Ectodermal cell (in vitro differentiated cells): ENCODE results near the gene KLHL40.

Source experiments
- H3K27ac ChIP-seq: 2 replicates; pipeline ENCODE4 v1.7.0; 2013; ENCODE audit warnings: mild to moderate bottlenecking, low read depth, low read length; ENCODE audit not compliant: insufficient read depth, poor library complexity, severe bottlenecking
- H3K27me3 ChIP-seq: 2 replicates; pipeline ENCODE4 v1.7.0; 2013; ENCODE audit warnings: mild to moderate bottlenecking, low read length; ENCODE audit not compliant: insufficient read depth, control insufficient read depth, poor library complexity, severe bottlenecking
- H3K36me3 ChIP-seq: one replicate; pipeline ENCODE4 v1.7.0; 2013; ENCODE audit warnings: low read length; ENCODE audit not compliant: control insufficient read depth, insufficient read depth
- H3K4me1 ChIP-seq: one replicate; pipeline ENCODE4 v1.7.0; 2013; ENCODE audit warnings: low read length; ENCODE audit not compliant: control insufficient read depth, insufficient read depth
- H3K4me3 ChIP-seq: 2 replicates; pipeline ENCODE4 v1.7.0; 2013; ENCODE audit warnings: low read depth, low read length, control low read depth; ENCODE audit not compliant: insufficient read depth
- H3K9me3 ChIP-seq: 2 replicates; pipeline ENCODE4 v1.7.0; 2013; ENCODE audit warnings: mild to moderate bottlenecking, low read length, moderate library complexity; ENCODE audit not compliant: control insufficient read depth
- WGBS, 2 experiments: methylation state at CpG; one replicate each; pipeline ENCODE4 v1.1.7; 2013; ENCODE audit warnings: missing lambda C conversion rate in 2 of 2; 5-methylcytosine and 5-hydroxymethylcytosine counted together

The KLHL40 gene

DNA sequence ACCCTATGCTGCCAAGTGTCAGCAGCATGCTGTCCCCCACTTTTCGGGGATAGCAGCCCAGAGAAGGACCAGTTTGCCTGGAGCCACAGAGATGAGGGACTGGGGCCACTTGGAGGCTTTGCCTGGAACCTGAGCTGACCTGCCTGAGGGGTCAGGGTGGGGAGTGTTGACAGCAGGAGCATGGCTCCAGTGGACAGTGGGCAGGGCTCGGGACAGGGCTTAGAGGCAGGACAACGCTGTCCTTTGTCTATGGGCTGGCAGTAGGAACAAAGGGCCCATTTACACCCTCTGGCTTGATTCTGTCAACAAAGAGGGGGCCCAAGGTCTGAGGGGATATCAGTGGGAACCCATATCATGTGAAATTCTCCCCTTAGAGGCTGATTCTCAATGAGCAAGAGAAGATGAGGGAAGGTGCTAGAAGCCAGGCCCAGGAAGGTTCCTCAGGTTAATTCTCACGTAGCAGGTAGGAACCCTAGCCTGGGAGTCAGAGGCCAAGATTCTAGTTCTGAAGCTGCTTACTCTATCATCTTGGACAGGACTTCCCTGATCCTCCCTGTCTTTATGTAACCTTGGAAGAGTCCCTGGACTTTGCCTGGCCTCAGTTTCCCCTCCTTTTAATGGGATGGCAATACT is 47.0 kb downstream of the KLHL40 start:
- 46 to 49% methylated on average over 4 of the region's 4 CpGs for WGBS, 2 experiments

DNA sequence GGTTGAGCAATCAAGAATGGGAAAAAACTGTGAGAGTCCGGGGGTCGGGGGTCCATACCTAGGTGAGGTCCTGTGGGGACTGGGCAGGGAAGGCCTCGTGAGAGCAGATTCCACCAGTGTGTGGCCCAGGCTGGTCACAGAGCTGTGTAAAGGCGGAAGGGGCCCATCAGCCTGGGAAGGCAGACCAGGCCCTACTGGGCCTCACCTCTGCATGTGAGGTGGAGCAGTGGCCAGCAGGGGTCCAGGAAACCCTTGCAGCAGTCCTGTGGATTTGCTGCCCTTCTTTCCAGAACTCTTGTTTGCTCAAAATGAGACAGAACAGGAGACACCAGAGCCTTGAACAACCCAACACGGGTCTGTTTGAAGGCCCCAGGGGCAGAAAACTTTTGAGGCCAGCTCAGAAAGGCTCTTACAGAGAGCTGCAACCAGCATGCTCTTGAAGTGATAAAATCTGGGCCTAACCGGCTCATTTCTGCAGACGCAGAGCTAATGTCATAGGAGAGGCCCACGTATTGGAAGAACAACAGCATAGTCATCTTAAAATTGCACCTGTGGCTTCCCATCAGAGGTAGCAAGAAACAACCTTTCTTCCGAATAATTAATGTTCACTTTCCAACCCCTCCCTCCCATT is 47.6 kb downstream of the KLHL40 start:
- 74 to 76% methylated on average over 9 of the region's 9 CpGs for WGBS, 2 experiments

More for the DNA sequence above, 47.0 kb downstream of the KLHL40 start:
- Histone ChIP-seq H3K27ac (no peak overlapping the region), H3K9me3 (no peaks in the 10 kb centered on the region), H3K4me1 (peaks cover 3% of the 10 kb centered on the region), H3K4me3 (no peak overlapping the region), H3K27me3 (no peaks in the 10 kb centered on the region), H3K36me3 (no peaks in the 10 kb centered on the region)

DNA sequence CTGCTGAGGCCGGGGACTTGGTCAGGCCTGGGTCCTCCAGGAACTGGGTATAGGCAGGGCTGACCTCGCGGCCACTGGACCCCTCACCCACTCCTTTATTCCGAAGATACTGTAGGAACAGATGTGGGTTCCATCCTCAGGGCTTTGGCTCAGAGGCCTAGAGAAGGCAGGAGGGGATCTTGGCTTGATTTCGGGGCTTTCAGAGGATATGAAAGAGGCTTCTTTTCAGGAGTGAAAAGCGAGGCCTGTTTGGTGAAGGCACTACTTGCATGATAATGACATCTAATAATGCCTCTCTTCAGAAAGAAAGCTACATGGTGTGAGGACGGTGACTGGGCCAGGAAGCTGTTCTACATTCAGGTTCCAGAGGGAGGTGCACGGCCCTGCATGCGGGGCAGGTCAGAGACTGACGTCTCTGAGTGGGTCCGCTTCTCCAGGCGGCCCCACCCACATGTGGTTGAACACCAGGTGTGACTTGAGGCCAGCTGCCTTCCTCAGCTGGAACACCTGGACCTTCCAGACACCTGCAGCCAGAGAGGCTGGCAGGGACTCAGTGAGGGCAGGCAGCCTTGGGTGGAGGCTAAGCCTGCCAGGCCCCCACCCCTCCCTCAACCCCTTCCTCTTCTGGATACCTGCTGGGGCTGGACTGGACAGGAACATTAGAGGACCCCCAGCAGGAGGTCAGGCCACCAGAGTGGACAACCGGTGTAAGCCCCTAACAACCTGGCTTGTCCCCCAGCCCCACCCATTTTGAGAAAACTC is 48.3 kb downstream of the KLHL40 start:
- H3K4me1 ChIP-seq: peaks cover 3% of the 10 kb centered on the region
- WGBS, 2 experiments: 45 to 47% methylated on average over 13 of the region's 13 CpGs
- no peaks in the 10 kb centered on the region for H3K36me3 ChIP-seq
- no peaks in the 10 kb centered on the region for H3K27me3 ChIP-seq
- no peak overlapping the region for H3K4me3 ChIP-seq
- H3K9me3 ChIP-seq: no peaks in the 10 kb centered on the region
- no peak overlapping the region for H3K27ac ChIP-seq

More for the DNA sequence above, 47.6 kb downstream of the KLHL40 start:
- no peaks in the 10 kb centered on the region for H3K36me3 ChIP-seq
- no peaks in the 10 kb centered on the region for H3K9me3 ChIP-seq
- H3K4me1 ChIP-seq: peaks cover 3% of the 10 kb centered on the region
- no peaks in the 10 kb centered on the region for H3K27me3 ChIP-seq
- no peak overlapping the region for H3K4me3 ChIP-seq
- H3K27ac ChIP-seq: no peak overlapping the region

DNA sequence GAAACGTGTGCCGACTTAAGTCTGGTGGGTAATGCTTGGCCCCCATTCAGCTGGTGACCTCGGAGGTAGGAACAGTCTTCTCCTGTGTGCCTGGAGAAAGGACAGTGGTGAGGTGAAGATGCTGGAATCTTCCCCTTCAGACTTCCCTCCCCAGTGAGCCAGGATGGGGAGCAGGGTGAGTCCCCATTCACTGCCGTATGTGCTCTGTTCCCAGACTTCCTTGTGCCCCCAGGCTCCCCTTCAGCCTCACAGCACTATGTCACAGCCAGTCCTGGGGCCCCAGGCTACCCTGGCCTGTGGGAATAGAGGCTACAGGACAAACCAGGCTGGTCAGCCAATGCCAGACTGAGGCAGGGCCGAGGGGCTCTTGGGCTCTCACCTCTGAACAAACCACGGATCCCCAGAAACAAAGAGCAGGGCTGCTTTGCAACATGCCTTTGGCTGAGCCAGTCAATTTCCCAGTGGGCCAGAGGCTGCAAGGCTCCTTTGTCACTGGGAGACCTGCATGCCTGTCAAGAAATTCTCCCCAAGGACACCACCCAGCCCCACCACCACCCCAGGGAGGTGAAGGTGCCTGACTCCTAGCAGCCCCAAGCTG is 49.0 kb downstream of the KLHL40 start:
- WGBS, 2 experiments: 81 to 84% methylated on average over 6 of the region's 6 CpGs
- no peaks in the 10 kb centered on the region for H3K27me3 ChIP-seq
- H3K4me3 ChIP-seq: no peak overlapping the region
- no peaks in the 10 kb centered on the region for H3K36me3 ChIP-seq
- peaks cover 3% of the 10 kb centered on the region for H3K4me1 ChIP-seq
- no peaks in the 10 kb centered on the region for H3K9me3 ChIP-seq
- H3K27ac ChIP-seq: no peak overlapping the region

DNA sequence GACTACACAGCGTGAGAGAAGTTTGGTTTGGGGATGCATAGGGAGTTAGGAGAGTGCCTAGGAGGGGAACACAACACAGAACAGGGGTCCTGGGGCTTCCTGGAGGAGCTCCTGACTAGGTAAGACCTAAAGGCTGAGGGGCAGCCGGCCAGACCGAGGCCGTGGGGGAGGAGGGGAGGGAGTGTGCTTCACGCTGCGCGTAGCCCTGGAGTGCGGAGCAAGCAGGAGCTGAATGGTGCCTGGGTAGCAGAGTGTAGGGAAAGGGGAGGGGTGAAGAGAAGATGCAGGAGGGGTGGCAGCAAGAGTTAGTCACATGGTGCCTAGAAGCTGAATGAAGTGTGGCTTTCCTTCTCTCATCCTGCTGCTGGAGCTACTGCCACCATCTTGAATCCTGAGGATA is 49.7 kb downstream of the KLHL40 start:
- H3K27me3 ChIP-seq: no peaks in the 10 kb centered on the region
- 59 to 64% methylated on average over 8 of the region's 8 CpGs for WGBS, 2 experiments

DNA sequence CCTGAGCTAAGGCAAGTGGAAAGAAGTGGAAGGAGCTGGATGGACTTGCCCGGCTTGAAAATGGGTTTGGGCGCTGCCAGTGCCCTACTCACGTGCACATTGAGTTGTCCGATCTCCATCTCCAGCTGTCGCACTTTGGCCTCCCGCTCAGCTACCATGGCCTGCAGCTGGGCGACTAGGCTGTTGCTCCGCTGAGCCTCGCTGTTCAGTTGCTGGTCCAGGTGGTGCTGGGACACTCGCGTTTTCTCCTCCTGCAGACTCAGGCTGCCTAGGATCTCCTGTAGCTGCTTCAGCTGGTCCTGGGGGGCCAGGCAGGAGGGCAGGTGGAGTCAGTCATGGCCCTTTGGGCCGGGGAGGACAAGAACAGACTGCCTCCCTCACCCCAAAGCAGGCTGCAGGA is 50.3 kb downstream of the KLHL40 start:
- no peaks in the 10 kb centered on the region for H3K36me3 ChIP-seq
- no peaks in the 10 kb centered on the region for H3K27me3 ChIP-seq
- H3K4me1 ChIP-seq: peaks cover 3% of the 10 kb centered on the region
- H3K9me3 ChIP-seq: no peaks in the 10 kb centered on the region
- WGBS, 2 experiments: 95% methylated on average over 12 of the region's 12 CpGs
- no peak overlapping the region for H3K4me3 ChIP-seq
- H3K27ac ChIP-seq: no peak overlapping the region

More for the DNA sequence above, 49.7 kb downstream of the KLHL40 start:
- H3K27ac ChIP-seq: no peak overlapping the region
- peaks cover 3% of the 10 kb centered on the region for H3K4me1 ChIP-seq
- H3K36me3 ChIP-seq: no peaks in the 10 kb centered on the region
- H3K9me3 ChIP-seq: no peaks in the 10 kb centered on the region
- H3K4me3 ChIP-seq: no peak overlapping the region

DNA sequence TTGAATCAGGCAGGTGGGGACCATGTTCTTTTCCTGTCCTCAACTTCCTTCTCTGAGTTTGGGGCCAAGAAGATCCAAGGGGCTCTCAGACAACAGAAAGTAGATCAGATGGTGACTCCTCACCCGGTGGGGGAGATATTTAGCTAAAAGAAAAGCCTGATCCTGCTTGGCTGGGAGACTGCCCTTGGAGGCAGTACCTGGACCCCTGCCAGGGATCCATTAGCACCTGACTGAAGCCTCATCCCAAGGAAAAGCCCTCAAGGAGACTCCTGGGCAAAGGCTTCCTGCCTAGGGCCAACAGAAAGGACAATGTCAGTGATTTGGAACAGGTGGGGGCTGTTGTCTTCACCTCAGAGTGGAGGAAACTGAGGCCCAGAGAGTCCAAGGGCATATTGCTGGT is 50.7 kb downstream of the KLHL40 start:
- H3K4me3 ChIP-seq: no peak overlapping the region
- WGBS, 2 experiments: 28 to 42% methylated on average over 1 of the region's 1 CpG

DNA sequence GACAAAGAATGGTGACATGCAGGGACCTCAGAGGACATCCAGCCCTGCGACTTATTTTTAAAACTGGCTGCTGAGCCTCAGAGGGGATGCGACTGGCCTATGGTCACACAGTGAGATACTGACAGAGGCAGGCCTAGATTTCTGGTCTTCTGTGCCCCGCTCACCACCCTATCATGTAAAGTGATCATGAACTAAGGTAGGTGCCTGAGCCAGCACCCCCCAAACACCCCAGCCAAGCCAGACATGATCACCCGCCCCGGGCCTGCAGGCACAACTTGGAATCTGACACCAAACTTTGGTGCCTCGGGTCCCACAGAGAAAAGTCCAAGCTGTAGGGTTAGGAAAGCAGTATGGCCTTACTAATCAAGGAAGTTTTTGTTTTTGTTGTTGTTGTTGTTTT is 51.2 kb downstream of the KLHL40 start:
- Histone ChIP-seq H3K36me3 (no peaks in the 10 kb centered on the region), H3K27ac (no peak overlapping the region), H3K27me3 (no peaks in the 10 kb centered on the region), H3K4me3 (no peak overlapping the region), H3K9me3 (no peaks in the 10 kb centered on the region), H3K4me1 (peaks cover 3% of the 10 kb centered on the region)
- WGBS, 2 experiments: 86 to 89% methylated on average over 6 of the region's 6 CpGs

More for the DNA sequence above, 50.7 kb downstream of the KLHL40 start:
- H3K9me3 ChIP-seq: no peaks in the 10 kb centered on the region
- H3K4me1 ChIP-seq: peaks cover 3% of the 10 kb centered on the region
- no peak overlapping the region for H3K27ac ChIP-seq
- H3K36me3 ChIP-seq: no peaks in the 10 kb centered on the region
- H3K27me3 ChIP-seq: no peaks in the 10 kb centered on the region

DNA sequence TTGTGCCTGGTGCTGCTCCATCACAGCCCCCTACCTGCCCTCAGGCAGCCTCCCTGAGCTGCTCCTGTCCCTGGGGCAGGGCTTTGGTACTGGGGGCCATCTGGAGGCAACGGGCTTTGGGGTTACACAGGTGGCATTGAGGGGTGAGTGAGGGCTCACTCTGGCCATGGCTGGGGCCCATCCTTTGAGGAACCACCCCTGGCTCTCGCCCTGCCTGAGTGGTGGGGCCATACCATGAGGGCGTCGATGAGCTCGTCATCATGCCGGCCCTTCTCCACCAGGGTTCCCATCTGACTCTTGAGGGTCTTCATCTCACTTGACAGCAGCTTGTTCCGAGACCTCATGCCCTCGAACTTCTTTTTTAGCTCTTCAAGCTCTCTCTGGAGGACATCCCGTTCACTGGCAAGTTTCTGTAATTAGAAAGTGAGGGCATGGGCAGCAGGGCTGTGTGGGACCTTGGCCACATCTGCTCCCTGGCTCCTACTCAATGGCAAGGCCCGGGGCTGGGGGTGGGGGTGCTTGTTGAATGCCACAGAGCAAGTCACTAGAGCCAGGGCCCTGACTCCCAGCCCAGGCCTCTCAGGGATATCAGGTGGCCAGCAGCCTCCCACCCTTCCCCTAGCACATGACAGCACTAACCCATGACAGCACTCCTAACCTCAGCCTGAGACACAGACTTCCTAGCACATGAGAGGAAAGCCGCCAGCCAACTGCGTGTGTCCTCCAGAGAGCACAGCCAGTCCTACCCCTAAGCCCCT is 54.2 kb downstream of the KLHL40 start:
- Histone ChIP-seq H3K4me1 (no peaks in the 10 kb centered on the region), H3K27me3 (no peaks in the 10 kb centered on the region), H3K9me3 (no peaks in the 10 kb centered on the region), H3K36me3 (no peaks in the 10 kb centered on the region), H3K4me3 (no peak overlapping the region), H3K27ac (no peak overlapping the region)
- 92% methylated on average over 12 of the region's 12 CpGs for WGBS, 2 experiments
